ENCODE measurements around the gene JOSD1. TPM values are rescaled to one million over a fixed set of nuclear protein-coding genes. Genes with fewer than 3 reads are reported as not detected.
A peak's percentile ranks its signal among the peaks of the same experiment; 100 is the strongest.

Gene JOSD1
- polyA plus RNA-seq (ENCODE audit: insufficient read length in 4 of 4), result 10 to 100 TPM; 38.0 to 45.8 (median 40.1) TPM

- peak; percentile 82 to 91 (median 86) for DNase-seq (ENCODE audit: low read depth in 4 of 4, low spot score in 2 of 4)
Observed at GRCh38 chr22:38700789-38701628, at the start of gene JOSD1. TSS of gene JOSD1 (minus strand) at chr22:38700943. CDS start at chr22:38699987, 956 bp downstream.

DNA sequence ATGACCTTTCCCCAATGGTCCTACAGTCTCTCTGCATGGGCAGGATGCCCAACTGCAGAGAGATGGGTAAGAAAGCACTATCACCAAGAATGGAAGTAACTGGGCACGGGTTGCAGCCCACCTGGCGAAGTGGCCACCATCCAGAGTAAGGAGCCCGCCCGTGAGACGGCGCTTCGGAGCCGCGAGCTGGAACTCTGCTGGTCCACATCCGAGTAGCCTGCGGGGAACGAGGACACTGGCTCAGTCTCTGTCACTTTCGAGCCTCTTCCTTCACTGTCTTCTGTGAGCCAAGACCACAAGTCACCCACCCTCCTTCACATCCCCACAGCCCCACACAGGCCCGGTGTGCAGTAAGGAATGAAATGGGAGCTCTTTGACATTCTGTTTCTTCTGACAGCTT, 49.4 kb upstream of the JOSD1 start:
- DNase-seq (ENCODE audit: low read depth in 4 of 4, low spot score in 2 of 4), result no peak

GRCh38 chr22:38748487-38749136, 47.9 kb upstream of the JOSD1 start:
- DNase-seq (ENCODE audit: low read depth in 4 of 4, low spot score in 2 of 4), result no peak

DNA sequence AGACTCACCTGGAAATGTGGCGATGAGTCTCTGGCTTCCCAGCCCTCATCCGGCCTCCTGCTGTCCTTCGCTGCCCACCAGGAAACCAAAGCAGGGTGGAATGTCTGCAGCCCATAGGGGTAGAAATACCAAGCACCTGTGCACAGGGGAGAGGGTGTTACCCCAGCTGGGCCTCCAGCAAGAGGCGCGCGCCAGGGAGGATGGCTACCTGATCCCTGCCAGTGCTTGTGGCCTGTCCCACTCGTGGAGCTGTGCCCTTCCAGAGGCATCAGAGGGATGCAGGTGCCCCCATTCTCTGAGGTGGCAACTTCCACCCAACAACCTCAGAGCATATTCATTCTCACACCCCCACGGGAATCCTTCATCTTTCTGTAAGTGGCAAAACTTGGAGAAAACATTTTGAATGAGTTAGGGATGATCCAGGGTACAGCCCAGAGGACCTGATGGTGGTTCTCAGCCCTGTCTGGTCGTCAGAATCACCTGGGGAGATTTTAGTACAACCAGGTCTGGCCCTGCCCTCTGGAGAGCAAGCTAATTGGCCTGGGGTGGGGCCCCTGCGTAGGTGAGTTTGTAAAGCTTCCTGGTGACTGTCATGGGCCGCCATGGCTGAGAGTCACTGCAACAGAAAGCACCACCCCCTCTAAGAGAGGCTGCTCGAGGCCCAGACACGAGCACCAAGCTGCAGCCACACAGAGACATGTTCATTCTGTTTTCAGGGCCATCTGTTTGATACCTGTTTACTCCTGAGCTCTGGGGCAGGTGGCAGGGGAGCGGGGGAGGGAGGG, 45.1 kb upstream of the JOSD1 start:
- DNase-seq (ENCODE audit: low read depth in 4 of 4, low spot score in 2 of 4), result no peak

- no peak for DNase-seq (ENCODE audit: low read depth in 4 of 4, low spot score in 2 of 4)
Observed at GRCh38 chr22:38744981-38745380, 44.2 kb upstream of the JOSD1 start.

DNA sequence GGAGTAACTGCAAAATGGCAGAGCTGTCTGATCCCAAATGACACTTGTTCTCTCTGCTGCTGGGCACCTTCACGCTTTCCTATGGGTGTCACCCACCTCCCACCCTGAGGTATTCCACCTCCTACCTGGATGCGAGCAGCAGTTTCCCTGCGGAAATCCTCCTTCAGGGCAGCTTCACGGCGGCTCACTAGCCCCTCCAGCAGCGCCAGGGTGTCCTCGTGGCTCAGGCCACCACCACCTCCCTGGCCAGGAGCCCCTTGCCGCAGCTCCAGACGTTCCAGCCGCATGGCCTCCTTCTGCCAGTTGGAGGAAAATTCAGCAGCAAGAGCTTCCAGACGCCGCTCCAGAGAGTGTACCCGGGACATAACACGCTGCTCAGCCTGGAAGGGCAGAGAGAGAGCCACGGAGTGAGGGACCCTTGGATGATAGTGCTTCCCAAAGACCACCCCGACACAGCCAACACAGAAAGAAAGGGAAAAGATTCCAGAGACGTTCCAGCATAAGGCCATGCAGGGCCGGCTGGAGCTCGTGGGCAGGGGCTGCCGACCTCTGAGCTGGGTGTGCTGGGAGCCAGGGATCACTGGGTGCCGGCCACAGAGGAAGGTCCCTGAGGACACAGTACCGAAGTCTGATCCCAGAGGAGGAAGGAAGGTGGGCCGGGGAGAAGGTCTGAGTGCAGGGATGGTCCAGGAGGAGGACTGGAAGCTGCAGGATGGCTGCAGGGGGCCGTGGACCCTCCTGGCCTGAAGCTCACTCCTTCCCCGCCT, 41.6 kb upstream of the JOSD1 start:
- DNase-seq (ENCODE audit: low read depth in 4 of 4, low spot score in 2 of 4), result no peak

- no peak for DNase-seq (ENCODE audit: low read depth in 4 of 4, low spot score in 2 of 4)
Observed at GRCh38 chr22:38741576-38741975, 40.8 kb upstream of the JOSD1 start.

- DNase-seq (ENCODE audit: low read depth in 4 of 4, low spot score in 2 of 4), result no peak
Observed at GRCh38 chr22:38741166-38741565, 40.4 kb upstream of the JOSD1 start.

- no peak for DNase-seq (ENCODE audit: low read depth in 4 of 4, low spot score in 2 of 4)
Observed at GRCh38 chr22:38740754-38741153, 40.0 kb upstream of the JOSD1 start.

DNA sequence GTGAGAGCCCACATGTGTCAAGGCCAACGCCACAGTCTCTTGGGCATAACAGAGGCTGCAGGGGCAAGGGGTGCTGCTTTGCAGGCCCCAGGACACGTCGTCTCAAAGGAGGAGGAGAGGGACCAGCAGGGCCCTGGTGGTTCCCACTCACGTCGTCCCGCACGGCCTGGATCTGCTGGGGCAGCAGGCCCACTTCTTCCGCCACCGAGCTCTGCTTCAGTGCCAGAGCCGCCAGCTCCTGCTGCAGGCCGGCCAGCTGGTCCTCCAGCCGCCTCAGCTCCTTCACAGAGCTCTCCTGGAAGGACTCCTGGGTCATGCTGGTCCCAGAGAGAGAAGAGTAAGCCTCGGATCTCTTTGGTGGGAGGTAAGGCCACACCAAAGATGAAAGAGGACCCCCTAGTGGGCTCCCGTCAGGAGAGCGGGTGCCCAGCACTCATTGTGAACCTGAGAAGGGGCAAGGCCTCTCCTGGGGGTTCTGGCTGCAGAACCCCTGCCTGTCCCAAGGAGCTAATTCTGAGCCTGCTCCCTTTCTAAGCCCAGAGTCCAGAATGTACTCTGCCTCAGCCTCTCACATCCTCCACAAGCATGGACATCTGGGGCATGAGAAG, 39.5 kb upstream of the JOSD1 start:
- DNase-seq (ENCODE audit: low read depth in 4 of 4, low spot score in 2 of 4), result no peak

- no peak for DNase-seq (ENCODE audit: low read depth in 4 of 4, low spot score in 2 of 4)
Observed at GRCh38 chr22:38739300-38740055, 38.7 kb upstream of the JOSD1 start.

DNA sequence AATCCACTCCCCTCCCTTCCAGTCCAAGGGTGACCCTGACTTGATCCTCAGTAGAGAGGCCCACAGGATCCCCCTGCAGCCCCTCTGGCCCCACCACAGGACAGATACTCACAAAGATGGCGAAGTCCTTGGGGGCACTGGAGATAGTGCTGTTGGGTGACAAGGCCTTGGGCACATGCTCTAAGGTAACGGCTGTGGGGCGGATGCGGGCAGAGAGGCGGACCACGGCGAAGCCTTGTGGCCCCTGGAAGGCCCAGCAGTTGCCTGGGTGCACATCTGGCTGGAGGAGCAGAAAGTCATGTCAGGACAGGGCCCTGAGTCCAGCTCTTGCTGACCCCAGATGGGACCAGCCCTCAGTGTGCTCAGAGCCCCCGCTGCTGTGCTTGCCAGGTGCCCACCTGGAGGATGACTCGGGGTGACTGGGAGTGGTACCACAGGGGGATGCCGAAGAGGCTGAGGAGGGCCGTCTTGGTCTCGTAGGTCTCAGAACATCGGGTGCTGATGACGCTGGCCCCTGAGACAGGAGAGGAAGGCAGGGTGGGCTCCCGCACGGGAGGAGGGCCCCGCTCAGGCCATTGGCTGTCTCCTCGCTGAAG, 37.8 kb upstream of the JOSD1 start:
- DNase-seq (ENCODE audit: low read depth in 4 of 4, low spot score in 2 of 4), result no peak

GRCh38 chr22:38737302-38738060, 36.7 kb upstream of the JOSD1 start:
- DNase-seq (ENCODE audit: low read depth in 4 of 4, low spot score in 2 of 4), result no peak

DNA sequence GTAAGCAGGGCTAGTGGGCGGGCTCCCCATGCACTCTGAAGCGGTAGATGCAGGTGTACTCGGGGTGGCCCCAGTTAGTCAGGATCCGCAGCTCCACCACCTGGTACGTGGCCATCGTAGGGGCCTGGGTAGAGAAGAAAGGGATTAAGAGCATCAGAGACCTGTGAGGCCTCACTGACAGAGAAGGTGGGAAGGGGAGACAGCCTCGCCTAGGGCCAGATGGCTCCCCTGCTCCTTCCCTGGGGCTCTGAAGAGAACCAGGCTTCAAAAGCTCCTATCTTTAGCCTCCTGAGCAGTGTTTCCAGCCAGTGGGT, 35.5 kb upstream of the JOSD1 start:
- DNase-seq (ENCODE audit: low read depth in 4 of 4, low spot score in 2 of 4), result no peak

DNA sequence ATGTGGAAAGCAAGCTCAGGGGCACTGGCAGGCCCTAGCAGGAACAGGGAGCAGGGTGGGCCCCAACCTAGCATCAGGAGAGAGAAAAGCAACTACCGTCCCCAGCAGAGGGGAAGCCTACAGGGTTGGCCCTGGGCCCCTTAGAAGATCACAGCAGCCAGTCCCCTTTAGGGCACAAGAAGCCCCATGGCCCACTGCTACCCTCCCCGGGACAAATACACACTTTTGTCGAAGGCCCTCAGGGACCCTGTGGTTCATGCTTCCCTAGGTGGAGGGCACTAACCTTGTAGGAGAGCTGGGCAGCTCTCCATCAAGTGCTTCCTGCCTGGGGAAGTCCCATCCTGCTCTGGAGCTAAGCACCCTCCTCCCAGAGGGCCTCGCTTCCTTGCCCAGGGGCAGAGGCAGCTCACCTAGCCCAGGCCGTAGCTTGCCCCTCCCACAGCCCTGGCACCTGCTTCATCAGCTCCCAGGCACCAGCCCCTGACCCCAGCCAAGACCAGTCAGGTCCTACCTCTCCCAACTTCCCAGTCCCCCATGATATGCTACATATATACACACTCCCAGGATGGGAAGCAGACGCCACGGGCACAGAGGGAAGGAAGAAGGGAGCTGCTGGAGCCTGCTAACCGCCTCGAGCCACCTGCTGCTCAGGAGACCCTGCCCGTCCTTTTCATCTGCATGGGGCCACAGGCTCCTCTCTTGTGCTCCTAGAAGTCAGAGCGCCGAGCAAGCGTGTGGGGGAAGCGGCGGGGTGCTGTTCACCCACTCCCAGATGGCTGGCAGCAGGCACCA, 34.9 kb upstream of the JOSD1 start:
- DNase-seq (ENCODE audit: low read depth in 4 of 4, low spot score in 2 of 4), result no peak

- no peak for DNase-seq (ENCODE audit: low read depth in 4 of 4, low spot score in 2 of 4)
Observed at GRCh38 chr22:38735126-38735464, 34.4 kb upstream of the JOSD1 start.

GRCh38 chr22:38734421-38735100, 33.8 kb upstream of the JOSD1 start:
- no peak for DNase-seq (ENCODE audit: low read depth in 4 of 4, low spot score in 2 of 4)
